Activated CD8-positive, alpha-beta memory T cell treated with anti-CD3 and anti-CD28 coated beads for 4 hours (primary cell): ENCODE results near the gene WDR26.
A peak's percentile ranks its signal among the peaks of the same experiment; 100 is the strongest.
"Not testable (repeated sequence)": the region's sequence is repeated elsewhere in the genome, so short reads cannot be mapped to it uniquely, and the experiment has no call there.

ENCODE experiments used
- DNase-seq, 2 donors: peaks; one replicate each; pipeline ENCODE4 v3.0.0-alpha.2; 2020; ENCODE audit warnings: low read depth in 2 of 2

Gene WDR26

DNA sequence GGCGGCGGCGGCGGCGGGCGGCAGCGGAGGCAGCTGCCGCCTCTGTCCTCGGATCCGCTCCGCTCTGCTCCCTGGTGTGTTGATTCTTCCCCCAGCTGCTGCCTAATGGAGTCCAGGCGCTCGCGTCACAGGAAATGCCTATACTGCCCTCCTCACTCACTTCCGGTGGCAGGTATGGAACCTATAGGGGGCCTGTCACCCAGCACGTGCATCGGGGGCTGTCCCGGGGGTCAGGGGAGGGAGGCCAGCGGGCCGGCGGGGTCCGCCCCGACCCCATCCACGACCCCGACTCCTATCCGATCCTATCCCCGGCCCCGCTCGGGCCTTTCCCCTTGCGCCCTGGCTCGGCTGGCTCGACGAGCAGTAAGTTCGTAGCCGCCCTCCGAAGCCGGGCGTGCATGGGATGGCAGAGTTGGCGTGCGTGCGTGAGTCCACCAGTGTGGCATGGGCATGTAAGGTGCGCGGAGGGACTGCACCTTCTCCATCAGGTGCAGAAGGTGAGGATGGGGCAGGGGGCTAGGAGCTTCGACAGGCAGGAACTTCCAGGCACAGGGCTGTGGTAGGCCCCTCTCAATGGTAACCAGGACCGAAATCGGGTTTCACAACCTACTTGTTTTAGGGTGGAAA lies at the start of gene WDR26:
Gene WDR26, minus strand, starts transcription at position 107 of the 627 bp plus-strand sequence.
- peak; percentile 53 to 72 for DNase-seq

DNA sequence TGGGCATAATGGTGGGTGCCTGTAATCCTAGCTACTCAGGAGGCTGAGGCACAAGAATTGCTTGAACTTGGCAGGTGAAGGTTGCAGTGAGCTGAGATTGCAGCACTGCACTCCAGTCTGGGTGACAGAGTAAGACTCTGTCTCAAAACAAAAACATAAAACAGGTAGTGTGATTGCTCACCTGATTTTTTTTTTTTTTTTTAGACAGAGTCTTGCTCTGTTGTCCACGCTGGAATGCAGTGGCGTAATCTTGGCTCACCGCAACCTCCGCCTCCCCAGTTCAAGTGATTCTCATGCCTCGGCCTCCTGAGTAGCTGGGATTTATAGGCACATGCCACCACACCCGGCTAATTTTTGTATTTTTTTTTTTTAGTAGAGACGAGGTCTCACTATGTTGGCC lies 48.6 kb upstream of the WDR26 start:
- DNase-seq = not testable (repeated sequence)

DNA sequence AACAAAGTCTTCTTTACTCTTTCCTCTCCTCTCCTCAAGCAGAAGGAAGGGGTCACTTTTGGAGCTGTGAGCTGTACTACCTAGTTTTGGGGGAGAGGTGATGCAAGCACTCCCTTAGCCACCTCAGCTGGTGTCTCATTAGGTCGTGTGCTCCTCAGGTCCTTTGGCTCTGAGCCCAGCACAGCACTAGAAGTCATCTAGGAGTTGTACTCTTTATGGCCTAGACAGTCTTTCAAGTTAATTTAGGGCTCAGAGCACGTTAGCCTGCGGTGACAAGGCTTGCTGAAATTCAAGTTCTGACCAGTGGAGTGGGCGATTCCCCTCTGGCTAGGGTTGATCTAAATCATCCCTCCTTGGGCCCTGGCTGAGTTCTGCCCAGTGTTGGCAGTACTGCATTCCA lies 48.0 kb upstream of the WDR26 start:
- no peak for DNase-seq

DNA sequence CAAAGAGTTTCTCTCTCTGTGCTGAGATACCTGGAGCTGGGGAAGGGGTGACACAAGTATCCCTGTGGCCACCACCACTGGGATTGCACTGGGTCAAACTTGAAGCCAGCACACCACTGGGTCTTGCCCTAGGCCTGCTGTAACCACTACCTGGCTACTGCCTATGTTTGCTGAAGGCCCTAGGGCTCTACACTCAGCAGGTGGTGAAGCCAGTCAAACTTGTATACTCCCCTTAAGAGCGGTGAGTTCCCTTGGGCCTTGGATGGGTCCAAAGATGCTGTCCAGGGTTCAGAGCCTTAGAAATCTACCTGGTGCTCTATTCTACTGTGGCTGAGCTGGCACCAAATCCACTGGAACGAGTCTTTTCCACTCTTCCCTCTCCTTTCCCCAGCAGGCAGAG lies 47.0 kb upstream of the WDR26 start:
- DNase-seq = no peak

DNA sequence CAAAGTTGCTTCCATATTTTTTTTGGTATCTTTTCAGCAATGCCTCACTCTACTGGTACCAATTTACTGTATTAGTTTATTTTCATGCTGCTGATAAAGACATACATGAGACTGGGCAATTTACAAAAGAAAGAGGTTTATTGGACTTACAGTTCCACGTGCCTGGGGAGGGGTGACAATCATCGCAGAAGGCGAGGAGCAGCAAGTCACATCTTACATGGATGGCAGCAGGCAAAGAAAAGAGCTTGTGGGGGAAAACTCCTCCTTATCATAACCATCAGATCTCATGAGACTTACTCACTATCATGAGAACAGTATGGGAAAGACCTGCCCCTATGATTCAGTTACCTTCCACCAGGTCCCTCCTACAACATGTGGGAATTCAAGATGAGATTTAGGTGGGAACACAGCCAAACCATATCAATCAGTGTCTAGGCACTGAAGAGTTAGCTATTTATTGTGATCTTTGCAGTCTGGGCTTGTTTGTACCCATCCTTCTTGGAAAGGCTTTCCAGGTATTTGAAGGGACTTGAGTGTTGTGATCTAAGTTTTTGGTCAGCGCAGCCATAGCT lies 46.4 kb upstream of the WDR26 start:
- not testable (repeated sequence) for DNase-seq

DNA sequence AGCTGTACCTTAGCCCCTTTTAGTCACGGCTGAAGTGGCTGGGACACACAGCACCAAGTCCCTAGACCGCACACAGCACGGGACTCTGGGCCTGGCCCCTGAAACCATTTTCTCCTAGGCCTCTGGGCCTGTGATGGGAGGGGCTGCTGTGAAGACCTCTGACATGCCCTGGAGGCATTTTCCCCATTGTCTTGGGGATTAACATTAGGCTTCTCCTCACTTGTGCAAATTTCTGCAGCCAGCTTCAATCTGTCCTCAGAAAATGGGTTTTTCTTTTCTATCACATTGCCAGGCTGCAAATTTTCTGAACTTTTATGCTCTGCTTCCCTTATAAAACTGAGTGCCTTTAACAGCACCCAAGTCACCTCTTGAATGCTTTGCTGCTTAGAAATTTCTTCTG lies 45.6 kb upstream of the WDR26 start:
- DNase-seq = not testable (repeated sequence)

DNA sequence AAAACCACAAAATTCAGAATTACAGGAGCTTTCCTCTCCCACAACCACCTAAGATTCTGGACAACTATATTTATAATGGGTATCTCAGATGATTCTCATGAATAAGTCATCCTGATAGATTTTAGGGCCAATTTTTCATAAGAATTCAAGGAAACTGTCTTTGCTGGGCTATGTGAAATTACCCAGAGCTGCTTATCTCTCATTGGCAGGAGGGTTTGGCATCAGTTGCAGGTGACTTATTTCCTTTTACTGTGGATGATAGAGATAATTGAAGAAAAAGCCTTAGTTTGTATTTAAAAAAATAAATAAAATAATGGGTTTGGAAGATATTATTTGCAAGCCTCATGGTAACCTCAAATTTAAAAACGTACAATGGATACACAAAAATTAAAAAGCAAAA lies 38.2 kb upstream of the WDR26 start:
- DNase-seq = no peak

DNA sequence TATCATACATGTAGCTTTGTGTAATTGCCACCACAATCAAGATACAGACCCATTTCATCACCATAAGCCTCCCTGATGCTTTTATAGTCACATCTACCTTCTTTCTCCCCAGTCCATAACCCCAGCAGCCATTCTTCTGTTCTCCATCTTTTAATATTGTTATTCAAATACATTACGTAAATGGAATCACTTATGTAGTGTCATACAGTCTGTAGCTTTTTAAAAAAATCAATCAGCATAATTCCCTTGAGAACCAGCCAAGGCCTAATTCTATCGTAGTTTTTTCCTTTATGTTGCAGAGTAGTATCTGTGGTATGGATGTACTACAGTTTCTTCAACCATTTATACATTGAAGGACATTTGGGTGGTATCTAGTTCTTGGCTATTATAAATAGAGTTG lies 31.6 kb upstream of the WDR26 start:
- no peak for DNase-seq

DNA sequence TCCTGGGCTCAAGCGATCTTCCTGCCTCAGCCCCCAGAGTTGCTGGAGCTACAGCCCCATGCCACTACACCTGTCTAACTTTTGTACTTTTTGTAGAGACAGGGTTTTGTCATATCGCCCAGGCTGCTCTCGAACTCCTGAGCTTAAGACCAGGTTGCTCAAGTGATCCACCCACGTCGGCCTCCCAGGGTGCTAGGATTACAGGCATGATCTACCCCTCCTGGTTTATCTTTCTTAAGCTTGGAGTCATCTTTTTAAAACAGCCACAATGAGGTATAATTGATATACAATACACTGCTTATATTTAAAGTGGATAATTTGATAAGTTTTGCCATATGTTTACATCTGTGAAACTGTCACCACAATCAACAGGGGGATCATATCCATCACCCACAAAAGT lies 25.4 kb upstream of the WDR26 start:
- DNase-seq = no peak

DNA sequence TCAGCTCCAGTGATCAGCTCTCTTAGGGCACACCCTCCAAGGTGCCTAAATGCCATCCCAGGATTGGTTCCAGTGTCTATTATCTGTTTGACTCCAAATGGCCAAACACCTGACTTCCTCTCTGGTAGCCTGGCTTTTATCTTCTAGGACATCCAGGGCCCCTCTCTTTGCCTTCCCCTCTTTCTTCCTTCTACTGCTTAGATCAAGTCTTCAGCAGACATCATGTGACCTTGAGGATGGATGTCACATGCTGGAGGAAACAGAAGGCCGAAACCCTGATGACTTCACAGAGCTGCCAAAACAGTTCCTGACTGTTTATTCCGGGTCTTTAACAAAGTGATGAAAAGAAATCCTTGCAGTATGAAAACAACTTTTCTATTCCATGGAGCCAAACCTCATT lies 24.4 kb upstream of the WDR26 start:
- no peak for DNase-seq

DNA sequence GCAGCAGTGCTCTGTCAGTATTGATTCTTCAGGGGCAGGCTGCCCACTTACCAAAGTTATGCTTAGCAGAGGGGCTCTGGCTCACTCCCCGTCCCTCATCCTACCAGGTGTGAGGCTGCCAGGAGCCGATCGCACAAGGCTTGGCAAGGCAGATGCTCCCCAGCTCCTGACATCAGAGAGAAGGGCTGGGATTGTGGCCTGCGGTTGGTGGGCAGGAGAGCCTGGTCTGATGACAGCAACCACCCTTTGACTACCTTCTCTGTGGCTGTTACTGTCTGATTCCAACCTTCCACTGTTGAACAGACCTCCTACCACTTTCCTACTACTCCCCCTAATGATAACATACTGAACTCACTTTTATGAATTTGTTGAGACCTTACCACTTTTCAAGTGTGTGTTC lies 23.7 kb upstream of the WDR26 start:
- no peak for DNase-seq

DNA sequence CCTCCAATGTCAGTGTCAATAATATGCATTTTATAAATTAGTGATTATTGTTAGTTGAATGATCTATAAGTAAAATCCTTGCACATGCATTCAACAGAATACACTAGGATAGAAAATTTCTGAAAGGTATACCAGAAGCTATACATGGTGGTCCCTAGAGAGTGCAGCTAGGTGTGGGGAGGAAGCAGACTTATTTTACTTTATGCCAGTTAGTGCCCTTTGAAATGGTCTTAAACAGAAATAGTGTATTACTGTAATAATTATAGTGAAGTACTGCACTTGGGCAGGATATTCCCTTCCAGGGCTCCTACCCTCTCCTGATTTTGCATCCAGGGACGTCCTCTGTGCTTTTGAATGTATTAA lies 23.2 kb upstream of the WDR26 start:
- DNase-seq = no peak

DNA sequence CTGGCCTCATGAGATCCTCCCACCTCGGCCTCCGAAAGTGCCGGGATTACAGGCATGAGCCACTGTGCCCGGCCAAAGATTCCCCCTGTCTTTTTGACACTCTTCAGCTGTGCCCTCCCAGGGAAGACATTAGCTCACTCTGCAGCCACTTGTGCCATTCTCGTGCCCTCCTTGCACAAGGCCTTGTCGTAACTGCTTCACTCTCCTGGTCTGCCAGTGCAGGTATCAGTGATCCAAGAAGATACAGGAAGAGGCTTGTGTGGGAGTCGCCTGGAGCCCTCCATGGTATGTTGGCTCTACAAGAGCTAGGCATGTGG lies 22.0 kb upstream of the WDR26 start:
- DNase-seq = no peak

DNA sequence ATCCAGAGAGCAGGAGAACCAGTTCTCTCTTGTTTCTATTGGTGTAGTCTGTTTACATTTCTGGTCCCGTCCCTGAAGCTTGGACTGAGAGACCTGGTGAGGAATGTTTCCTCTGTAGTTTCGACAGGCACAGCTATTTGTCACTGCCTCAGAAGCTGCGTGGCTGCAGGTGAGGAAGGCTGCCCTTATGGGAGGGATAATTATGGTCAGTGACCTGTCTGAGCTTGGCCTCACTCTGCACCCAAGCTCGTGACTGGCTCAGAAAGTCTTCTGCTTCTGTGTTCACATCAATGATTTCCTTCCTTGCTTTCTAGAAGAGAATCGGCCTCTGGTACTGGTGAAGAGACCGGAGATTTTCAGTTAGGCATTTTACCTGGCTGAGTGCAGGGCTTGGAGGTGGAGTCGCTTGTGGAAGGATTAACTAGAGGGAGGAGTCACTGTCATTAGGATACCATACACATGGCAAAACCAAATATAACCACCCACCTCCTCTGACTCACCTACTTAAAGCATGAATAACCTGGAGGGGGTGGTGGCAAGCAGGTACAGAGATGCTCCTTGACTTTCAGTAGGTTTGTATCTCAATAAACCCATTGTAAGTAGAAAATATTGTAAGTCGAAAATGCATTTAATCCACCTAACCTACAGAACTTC lies 19.9 kb upstream of the WDR26 start:
- no peak for DNase-seq

DNA sequence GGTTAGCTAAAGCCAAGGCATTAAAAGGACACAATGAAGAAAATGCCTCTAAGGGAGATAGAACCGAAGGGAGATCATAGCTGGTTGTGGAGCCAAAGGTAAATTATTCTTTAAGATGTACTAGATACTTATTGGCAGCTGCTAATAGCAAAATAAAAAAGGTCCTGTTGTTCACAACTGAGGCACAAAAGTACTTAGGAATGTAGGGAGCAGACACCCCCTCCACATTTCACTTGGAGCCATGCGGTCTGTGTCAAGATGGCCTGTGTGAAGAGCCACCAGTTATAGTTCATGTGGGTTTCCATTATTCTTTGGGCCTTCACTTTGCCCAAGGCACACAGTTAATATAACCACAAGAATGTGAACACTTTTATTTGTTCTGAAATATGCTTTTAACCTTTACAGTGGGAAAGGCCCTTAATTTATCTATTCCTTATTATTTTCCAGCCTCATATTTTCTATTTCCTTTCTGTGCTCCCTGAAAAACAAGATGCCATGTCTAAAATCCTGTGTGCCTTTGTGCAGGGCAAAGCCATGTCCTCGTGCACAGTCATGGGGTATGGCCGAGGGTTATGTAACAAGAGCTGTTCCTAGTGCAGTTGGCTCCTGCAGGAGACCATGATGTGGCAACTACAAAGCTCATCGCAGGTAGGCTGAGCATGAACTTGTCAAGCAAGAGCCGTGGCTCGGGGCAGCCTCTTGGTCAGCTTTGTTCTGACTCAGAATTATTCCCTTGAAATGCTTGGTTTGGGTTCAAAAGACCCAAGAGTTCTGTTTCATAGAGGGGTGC lies 16.2 kb upstream of the WDR26 start:
- no peak for DNase-seq

DNA sequence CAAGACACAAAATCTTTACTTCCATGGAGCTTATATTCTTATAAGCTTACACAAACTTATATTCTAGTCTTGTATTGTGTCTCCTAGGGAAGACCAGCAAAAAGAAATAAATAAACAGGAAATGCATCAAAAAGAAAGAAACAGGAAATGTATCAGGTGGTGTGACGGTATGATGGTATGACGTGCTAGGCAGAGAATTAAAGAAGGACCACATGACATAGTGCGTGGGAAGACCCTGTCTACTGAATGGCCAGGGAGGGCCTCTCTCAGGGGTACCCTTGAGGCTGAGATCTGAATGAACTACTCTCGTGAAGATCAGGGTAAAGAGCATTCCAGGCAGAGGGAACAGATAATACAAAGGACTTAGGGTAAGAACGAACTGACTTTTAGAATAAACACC lies 15.6 kb upstream of the WDR26 start:
- DNase-seq = no peak

DNA sequence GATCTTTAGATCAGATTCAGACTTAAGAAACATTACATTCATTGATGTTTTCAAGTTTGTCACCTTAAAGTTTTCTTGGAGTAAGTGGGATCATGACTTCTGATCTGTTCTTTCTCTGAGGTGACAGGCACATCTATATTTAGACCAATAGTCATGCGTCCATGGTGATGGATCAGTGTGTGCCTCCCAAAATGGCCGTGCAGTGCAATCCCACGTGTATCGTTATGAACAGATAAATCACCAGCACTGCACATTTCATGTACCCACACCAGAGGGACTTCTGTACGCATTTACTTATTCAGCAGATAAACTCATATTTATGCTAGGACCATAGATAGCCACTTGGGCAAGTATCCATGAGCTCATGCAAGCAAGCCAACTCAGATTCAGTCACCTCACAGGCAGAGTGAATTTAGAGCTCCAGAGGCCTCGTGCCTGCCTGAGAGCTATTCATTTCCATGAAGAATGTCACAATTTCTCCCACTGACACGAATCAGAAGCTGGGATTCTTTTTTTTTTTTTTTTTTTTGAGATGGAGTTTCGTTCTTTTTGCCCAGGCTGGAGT lies 13.9 kb upstream of the WDR26 start:
- DNase-seq = no peak

DNA sequence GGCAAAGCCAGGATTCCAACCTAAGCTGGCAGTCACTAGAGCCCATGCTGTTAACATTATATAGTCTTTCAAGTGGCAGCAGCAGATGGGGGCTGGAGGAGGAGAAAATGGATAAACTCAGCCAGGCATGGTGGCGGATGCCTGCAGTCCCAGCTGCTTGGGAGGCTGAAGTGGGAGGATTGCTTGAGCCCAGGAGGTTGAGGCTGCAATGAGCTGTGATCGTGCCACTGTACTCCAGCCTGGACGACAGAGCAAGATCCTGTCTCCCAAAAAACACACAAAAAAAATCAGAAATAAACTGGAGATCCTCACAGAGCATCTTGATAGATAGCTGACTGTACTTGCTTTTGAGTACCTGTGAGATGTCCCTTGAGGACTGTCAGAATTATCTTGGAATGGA lies 13.4 kb upstream of the WDR26 start:
- DNase-seq = no peak

DNA sequence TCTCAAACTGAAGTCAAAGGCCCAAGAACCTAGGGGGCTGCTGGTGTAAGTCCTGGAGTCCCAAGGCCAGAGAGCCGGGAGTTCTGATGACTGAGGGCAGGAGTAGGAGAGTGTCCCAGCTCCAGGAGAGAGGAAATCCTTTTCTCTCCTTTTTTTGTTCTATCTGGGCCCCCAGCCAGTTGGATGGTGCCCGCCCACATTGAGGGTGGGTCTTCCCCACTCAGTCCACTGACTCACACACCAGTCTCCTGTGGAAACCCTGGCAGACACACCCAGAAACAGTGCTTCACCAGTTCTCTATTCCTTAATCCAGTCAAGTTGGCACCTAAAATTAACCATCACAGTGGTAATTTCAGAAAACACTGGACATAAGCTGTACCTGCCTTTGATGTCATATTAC lies 12.7 kb upstream of the WDR26 start:
- DNase-seq = no peak

DNA sequence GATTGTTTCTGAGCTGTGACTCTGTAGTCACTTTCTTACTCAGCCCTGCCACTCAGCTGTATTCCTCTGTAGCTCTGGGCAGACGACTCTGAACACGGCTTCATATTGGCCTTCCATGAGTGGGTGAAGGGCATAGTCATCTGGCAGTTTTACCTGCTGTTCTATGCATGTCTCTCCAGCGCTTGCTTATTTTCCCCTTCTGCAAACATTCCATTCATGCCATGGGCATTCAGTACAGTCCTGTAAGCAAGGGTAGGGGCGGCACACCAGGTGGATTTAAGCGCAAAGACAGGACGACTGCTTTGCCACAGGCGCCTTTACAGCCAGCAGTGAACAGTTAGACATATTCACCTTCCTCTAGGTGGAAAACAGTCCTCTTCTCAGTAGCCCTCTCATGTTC lies 4.4 kb upstream of the WDR26 start:
- no peak for DNase-seq

DNA sequence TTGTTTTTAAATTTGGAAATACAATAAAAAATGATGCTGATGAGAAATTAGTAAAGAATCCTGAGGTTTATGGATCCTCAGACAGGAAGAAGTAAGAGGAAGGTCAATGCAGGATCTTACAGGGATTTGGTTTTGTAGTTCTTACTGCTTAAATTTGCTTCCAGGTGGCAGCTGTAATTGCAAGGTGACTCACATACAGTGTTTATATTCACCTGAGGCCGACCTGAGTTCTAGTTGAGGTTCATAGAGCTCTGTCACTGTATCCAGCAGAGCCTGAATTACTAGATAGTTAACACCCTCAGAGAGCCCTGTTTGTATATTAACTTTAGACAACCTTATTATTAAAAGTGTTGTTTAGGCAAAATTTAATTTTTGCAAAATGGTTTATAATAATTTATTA lies 1.4 kb upstream of the WDR26 start:
- no peak for DNase-seq

DNA sequence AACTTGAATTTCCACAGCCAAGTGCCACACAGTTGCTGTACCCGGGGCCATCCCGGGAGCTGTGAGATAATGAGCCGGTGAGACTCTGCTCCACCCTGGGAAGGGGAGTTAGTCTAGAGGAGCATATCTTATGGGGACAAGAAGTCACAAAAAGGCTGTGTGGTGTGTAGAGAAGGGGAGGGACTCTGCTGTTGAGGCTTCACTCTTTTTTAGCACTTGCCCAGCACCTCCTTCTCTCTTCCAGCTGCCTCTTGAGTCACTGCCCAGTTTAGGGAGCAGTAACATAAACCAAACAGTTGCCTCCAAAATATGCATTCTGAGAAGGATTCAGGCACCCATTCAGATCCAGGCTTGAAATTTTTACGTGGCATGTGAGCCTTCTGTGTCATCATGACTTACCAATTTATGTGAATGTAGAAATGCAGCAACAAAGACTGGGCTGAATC lies 744 bp upstream of the WDR26 start:
- no peak for DNase-seq
